ENCODE measurements around the gene RNLS.

The RNLS gene

GRCh38 chr10:88388324-88388723 is 194.8 kb downstream of the RNLS start:
- TF ChIP-seq CTCF (IDR thresholded peaks at IDR 0.05; ENCODE audit: insufficient read depth, missing control alignments), result no peak
- DNase-seq (ENCODE audit: insufficient read length, low spot score) (no peak), FAIRE-seq (no peak)

- DNase-seq (ENCODE audit: insufficient read length, low spot score) (no peak), FAIRE-seq (no peak)
- no peak for TF ChIP-seq CTCF (IDR thresholded peaks at IDR 0.05; ENCODE audit: insufficient read depth, missing control alignments)
Observed at GRCh38 chr10:88386821-88387773, 196.0 kb downstream of the RNLS start.

GRCh38 chr10:88386204-88386788 is 196.8 kb downstream of the RNLS start:
- FAIRE-seq, result no peak
- TF ChIP-seq CTCF (IDR thresholded peaks at IDR 0.05; ENCODE audit: insufficient read depth, missing control alignments), result no peak
- DNase-seq (ENCODE audit: insufficient read length, low spot score), result no peak

- no peak for TF ChIP-seq CTCF (IDR thresholded peaks at IDR 0.05; ENCODE audit: insufficient read depth, missing control alignments)
- FAIRE-seq, result no peak
- no peak for DNase-seq (ENCODE audit: insufficient read length, low spot score)
Observed at GRCh38 chr10:88385601-88386203, 197.4 kb downstream of the RNLS start.

GRCh38 chr10:88383276-88383675 is 199.8 kb downstream of the RNLS start:
- FAIRE-seq, result no peak
- DNase-seq (ENCODE audit: insufficient read length, low spot score), result no peak
- no peak for TF ChIP-seq CTCF (IDR thresholded peaks at IDR 0.05; ENCODE audit: insufficient read depth, missing control alignments)

GRCh38 chr10:88382699-88383098 is 200.4 kb downstream of the RNLS start:
- FAIRE-seq (no peak), DNase-seq (ENCODE audit: insufficient read length, low spot score) (no peak)
- TF ChIP-seq CTCF (IDR thresholded peaks at IDR 0.05; ENCODE audit: insufficient read depth, missing control alignments), result no peak
